Transverse colon (tissue), 4 donors: ENCODE results near the gene TPRG1L. TPM values are rescaled to one million over a fixed set of nuclear protein-coding genes. Genes with fewer than 3 reads are reported as not detected.

ENCODE experiments used
- DNase-seq: peaks from one replicate; pipeline ENCODE4 v3.0.0-alpha.2; 2019
- H3K27ac ChIP-seq, 4 donors: fragments of 200-600 bp; sonication (generic); 2 replicates each; pipeline ENCODE4 v1.5.1; 2016 to 2018; ENCODE audit warnings: inconsistent platforms in 4 of 4
- H3K27me3 ChIP-seq: fragments of 200-600 bp; sonication (generic); 2 replicates; pipeline ENCODE4 v1.5.1; 2017; ENCODE audit warnings: inconsistent platforms
- H3K36me3 ChIP-seq, 4 donors: fragments of 200-600 bp; sonication (generic); 2 replicates each; pipeline ENCODE4 v1.5.1; 2017 to 2019; ENCODE audit warnings: inconsistent platforms in 4 of 4
- H3K4me1 ChIP-seq, 4 donors: fragments of 200-600 bp; sonication (generic); 2 replicates each; pipeline ENCODE4 v1.5.1; 2017 to 2020; ENCODE audit warnings: inconsistent platforms in 4 of 4
- H3K4me3 ChIP-seq, 4 donors: fragments of 200-600 bp; sonication (generic); 1 replicate in 1 of 4; 2 replicates in 3 of 4; pipeline versions ENCODE4 v1.5.1 to v1.6.1; 2017 to 2019; ENCODE audit warnings: inconsistent platforms in 4 of 4
- H3K9me3 ChIP-seq, 2 donors: fragments of 200-600 bp; sonication (generic); 2 replicates each; pipeline ENCODE4 v1.5.1; 2017 to 2019; ENCODE audit warnings: inconsistent platforms in 2 of 2
- EP300 ChIP-seq: sonication (generic); formaldehyde crosslinking; IDR thresholded peaks from one replicate; pipeline ENCODE4 v1.6.1; 2017; ENCODE audit warnings: antibody characterized with exemption, low read depth
- POLR2A ChIP-seq: fragments of 450-650 bp; IDR thresholded peaks from one replicate; pipeline ENCODE4 v1.6.1; 2016; ENCODE audit warnings: antibody characterized with exemption, mild to moderate bottlenecking, moderate library complexity
- POLR2AphosphoS5 ChIP-seq, 3 donors: sonication (generic); formaldehyde crosslinking; IDR thresholded peaks; one replicate each; pipeline ENCODE4 v1.6.1; 2016; ENCODE audit warnings: antibody characterized with exemption in 3 of 3
- WGBS, 2 donors: methylation state at CpG; one replicate each; pipeline ENCODE4 v1.1.5; 2018; ENCODE audit warnings: low coverage in 1 of 2; 5-methylcytosine and 5-hydroxymethylcytosine counted together
- in situ Hi-C, 4 donors: fragments of 200-750 bp; cut with MboI; loops; one replicate each; pipeline versions ENCODE4 v1.15.0 to v1.15.1; 2017; ENCODE audit warnings: low sequenced_read_pairs in 3 of 4, low pct_ligation_motif_present in 1 of 4, low pct_unique_long_range_greater_than_20kb in 1 of 4
- intact Hi-C: fragments of 100-400 bp; cut with DNase I; formaldehyde crosslinking; loops from one replicate; pipeline ENCODE4 v1.15.1; 2023; ENCODE audit warnings: low total_unique reads
- total RNA-seq, 4 donors: library from RNA; depleted of rRNA; stranded (reverse); fragments of >200 nt; gene quantifications; one replicate each; pipeline ENCODE4 v1.1.0, GENCODE V29; 2016
- TF ChIP-seq, protein P1 (sequence below), 5 experiments: fragments of 200-600 bp in 3 of 5; fragments of 450-650 bp in 2 of 5; sonication (generic) in 3 of 5; IDR thresholded peaks; 1 replicate in 2 of 5; 2 replicates in 3 of 5; pipeline ENCODE4 v1.5.1; 2016 to 2017; ENCODE audit warnings: antibody characterized with exemption in 5 of 5, inconsistent platforms in 3 of 5, mild to moderate bottlenecking in 2 of 5, moderate library complexity in 1 of 5

TPRG1L gene
- total RNA-seq, 4 donors from 2014 or later = 24.5 to 86.8 (median 56.0) TPM

DNA sequence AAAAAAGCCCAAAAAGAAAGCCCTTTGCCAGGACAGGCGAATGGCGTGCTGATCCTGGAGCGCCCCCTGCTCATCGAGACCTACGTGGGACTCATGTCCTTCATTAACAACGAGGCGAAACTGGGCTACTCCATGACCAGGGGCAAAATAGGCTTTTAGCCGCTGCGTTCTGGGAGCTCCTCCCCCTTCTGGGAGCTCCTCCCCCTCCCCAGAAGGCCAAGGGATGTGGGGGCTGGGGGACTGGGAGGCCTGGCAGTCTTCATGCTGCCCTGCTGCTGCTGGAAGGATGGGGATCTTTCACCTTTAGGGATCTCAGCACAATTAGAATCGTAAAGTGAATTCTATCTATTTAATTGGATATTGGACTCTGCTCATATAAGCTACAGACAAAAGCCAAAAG, 3.6 kb downstream of the TPRG1L start:
- Histone ChIP-seq H3K9me3 (no peaks in the 10 kb centered on the region), H3K36me3 (peaks cover 0 to 18% (median 8%) of the 10 kb centered on the region in 4 donors), H3K27me3 (no peaks in the 10 kb centered on the region), H3K4me1 (peaks cover 10 to 16% (median 15%) of the 10 kb centered on the region in 4 donors), H3K27ac (no peak overlapping the region), H3K4me3 (no peak overlapping the region)
- DNase-seq = no peak
- in situ Hi-C loops = loop anchor here in 1 of 4 donors (10.0 kb wide), 1 partner anchor 144 kb away; no protein-coding TSS in a partner anchor
- 80 to 84% methylated on average over 1 to 10 of the region's 10 CpGs for WGBS, 2 donors
- TF ChIP-seq EP300 (no peak), POLR2AphosphoS5 (IDR thresholded peaks at IDR 0.05) (no peak), POLR2A (no peak)
- TF ChIP-seq, protein P1, sequence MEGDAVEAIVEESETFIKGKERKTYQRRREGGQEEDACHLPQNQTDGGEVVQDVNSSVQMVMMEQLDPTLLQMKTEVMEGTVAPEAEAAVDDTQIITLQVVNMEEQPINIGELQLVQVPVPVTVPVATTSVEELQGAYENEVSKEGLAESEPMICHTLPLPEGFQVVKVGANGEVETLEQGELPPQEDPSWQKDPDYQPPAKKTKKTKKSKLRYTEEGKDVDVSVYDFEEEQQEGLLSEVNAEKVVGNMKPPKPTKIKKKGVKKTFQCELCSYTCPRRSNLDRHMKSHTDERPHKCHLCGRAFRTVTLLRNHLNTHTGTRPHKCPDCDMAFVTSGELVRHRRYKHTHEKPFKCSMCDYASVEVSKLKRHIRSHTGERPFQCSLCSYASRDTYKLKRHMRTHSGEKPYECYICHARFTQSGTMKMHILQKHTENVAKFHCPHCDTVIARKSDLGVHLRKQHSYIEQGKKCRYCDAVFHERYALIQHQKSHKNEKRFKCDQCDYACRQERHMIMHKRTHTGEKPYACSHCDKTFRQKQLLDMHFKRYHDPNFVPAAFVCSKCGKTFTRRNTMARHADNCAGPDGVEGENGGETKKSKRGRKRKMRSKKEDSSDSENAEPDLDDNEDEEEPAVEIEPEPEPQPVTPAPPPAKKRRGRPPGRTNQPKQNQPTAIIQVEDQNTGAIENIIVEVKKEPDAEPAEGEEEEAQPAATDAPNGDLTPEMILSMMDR (IDR thresholded peaks at IDR 0.05) = no peak
- intact Hi-C loops = loop anchor here (10.0 kb wide), 1 partner anchor 1434 kb away; the partner anchor contains the start of gene FAAP20

DNA sequence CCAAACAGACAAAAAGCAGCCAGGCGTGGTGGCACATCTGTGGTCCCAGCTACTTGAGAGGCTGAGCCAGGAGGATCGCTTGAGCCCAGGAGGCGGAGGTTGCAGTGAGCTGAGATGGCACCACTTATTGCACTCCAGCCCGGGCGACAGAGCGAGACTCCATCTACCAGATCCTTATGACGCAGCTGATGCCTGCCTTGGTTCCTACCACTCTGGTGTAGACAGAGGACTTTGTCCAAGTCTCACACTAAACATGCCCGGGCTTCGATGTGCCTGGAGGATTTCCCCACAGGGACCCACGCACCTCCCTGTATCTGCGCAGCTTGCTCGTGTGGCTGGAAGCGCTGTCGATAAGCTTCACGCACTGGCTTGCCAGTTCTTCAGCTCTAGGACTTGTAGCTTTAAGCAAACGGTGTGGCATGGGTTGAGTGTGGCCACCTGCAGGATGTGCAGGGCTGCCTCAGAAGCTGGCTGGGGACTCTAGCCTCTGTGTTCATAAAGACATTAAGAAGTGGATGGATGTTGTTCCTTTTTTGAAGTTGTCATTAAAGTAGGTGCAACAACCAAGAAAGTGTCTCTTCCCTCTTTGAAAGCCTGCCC, 4.8 kb downstream of the TPRG1L start:
- Histone ChIP-seq H3K9me3 (no peaks in the 10 kb centered on the region), H3K27me3 (no peaks in the 10 kb centered on the region), H3K4me3 (no peak overlapping the region), H3K4me1 (peaks cover 6 to 10% (median 9%) of the 10 kb centered on the region in 4 donors), H3K36me3 (peaks cover 0 to 22% (median 9%) of the 10 kb centered on the region in 4 donors), H3K27ac (no peak overlapping the region)
- TF ChIP-seq POLR2A (no peak), EP300 (no peak), POLR2AphosphoS5 (IDR thresholded peaks at IDR 0.05) (no peak)
- TF ChIP-seq, protein P1 (IDR thresholded peaks at IDR 0.05) = no peak
- in situ Hi-C loops = loop anchor here in 1 of 4 donors (10.0 kb wide), 1 partner anchor 145 kb away; no protein-coding TSS in a partner anchor
- no peak for DNase-seq
- WGBS, 2 donors = 96% methylated on average over 16 of the region's 16 CpGs; no CpG with 5 or more reads in 1 of the 2 donors
- intact Hi-C loops = loop anchor here (10.0 kb wide), 1 partner anchor 1435 kb away; the partner anchor contains the start of gene FAAP20

DNA sequence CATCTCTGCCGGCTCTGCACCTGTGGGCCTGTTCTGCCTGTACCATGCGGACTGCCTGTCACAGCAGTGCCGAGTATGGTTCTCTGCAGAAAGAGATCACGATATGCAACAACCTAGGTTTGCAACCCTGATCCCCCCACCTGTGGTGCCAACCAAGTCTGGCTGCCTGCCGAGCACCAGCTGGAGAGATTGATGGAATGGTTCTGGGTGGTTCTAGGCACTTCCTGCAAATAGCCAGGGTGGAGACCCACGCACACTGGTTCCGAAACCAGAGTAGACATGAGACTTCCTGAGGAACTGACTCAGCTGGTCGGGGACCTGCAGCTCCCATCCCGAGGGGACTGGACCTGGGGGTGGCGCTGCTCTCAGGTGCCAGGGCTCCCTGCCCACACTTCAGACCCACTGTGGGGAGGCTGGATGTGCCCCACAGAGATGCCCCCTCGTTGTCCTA, 5.4 kb downstream of the TPRG1L start:
- peaks cover 6 to 10% (median 9%) of the 10 kb centered on the region in 4 donors for H3K4me1 ChIP-seq
- no peak overlapping the region for H3K27ac ChIP-seq
- WGBS, 2 donors = 75% methylated on average over 10 of the region's 11 CpGs; no CpG with 5 or more reads in 1 of the 2 donors
- DNase-seq = no peak
- intact Hi-C loops (no loop called here), in situ Hi-C loops (no loop called here)
- H3K36me3 ChIP-seq = peaks cover 0 to 28% (median 10%) of the 10 kb centered on the region in 4 donors
- H3K4me3 ChIP-seq = no peak overlapping the region
- no peaks in the 10 kb centered on the region for H3K9me3 ChIP-seq
- no peak for TF ChIP-seq POLR2A
- no peak for TF ChIP-seq EP300
- TF ChIP-seq, protein P1 (IDR thresholded peaks at IDR 0.05) = no peak
- no peak for TF ChIP-seq POLR2AphosphoS5 (IDR thresholded peaks at IDR 0.05)
- H3K27me3 ChIP-seq = no peaks in the 10 kb centered on the region

DNA sequence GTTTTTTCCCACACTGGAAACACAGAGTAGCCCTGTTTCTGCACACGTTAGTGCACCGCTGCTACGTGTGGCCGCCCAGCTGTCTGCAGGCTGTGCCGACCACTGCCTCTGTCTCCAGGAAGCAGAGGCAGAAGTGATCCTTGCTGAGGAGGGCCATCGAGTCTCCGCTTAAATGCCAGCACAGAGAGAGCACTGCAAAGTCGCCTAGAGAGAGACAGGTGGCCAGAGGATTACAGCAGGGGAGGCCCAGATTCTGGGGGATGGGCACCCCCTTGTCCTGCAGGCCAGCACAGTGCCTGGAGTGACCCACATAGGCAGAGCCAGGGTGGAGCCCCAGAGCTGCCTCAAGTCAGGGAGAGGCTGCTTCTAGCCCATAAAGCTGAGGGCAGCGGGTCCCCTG, 6.1 kb downstream of the TPRG1L start:
- peaks cover 2 to 5% (median 4%) of the 10 kb centered on the region in 4 donors for H3K4me1 ChIP-seq
- WGBS, 2 donors = 84 to 100% methylated on average over 1 to 9 of the region's 9 CpGs
- no peaks in the 10 kb centered on the region for H3K27me3 ChIP-seq
- H3K4me3 ChIP-seq = no peak overlapping the region
- H3K9me3 ChIP-seq = no peaks in the 10 kb centered on the region
- in situ Hi-C loops = no loop called here
- intact Hi-C loops = no loop called here
- peaks cover 0 to 30% (median 14%) of the 10 kb centered on the region in 4 donors for H3K36me3 ChIP-seq
- no peak overlapping the region for H3K27ac ChIP-seq
- TF ChIP-seq, protein P1 (IDR thresholded peaks at IDR 0.05) = no peak
- TF ChIP-seq EP300 = no peak
- TF ChIP-seq POLR2AphosphoS5 (IDR thresholded peaks at IDR 0.05) = no peak
- TF ChIP-seq POLR2A = no peak
- DNase-seq = no peak
